Loucy (cell line): ENCODE results near the gene FNTB.

Experiments used
- H2AFZ ChIP-seq: fragments of 200-600 bp; sonication (generic); 2 replicates; pipeline ENCODE4 v1.6.0; 2016; ENCODE audit warnings: antibody characterized with exemption, mild to moderate bottlenecking, low read length, moderate library complexity
- H3F3A ChIP-seq: fragments of 200-600 bp; 2 replicates; pipeline ENCODE4 v1.6.0; 2016; ENCODE audit warnings: antibody characterized with exemption, low read depth, mild to moderate bottlenecking
- H3K27me3 ChIP-seq: fragments of 200-600 bp; sonication (generic); 2 replicates; pipeline ENCODE4 v1.6.1; 2014; ENCODE audit warnings: low read length, mild to moderate bottlenecking; ENCODE audit not compliant: insufficient read depth, poor library complexity, severe bottlenecking
- H3K36me3 ChIP-seq: fragments of 200-600 bp; sonication (generic); 2 replicates; pipeline ENCODE4 v1.6.1; 2016; ENCODE audit warnings: low read length; ENCODE audit not compliant: insufficient read depth
- H3K4me1 ChIP-seq: fragments of 200-600 bp; sonication (generic); 2 replicates; pipeline ENCODE4 v1.5.1; 2014; ENCODE audit warnings: low read length, mild to moderate bottlenecking; ENCODE audit not compliant: insufficient read depth, poor library complexity, severe bottlenecking
- H3K4me2 ChIP-seq: fragments of 200-600 bp; sonication (generic); 2 replicates; pipeline ENCODE4 v1.6.0; 2014; ENCODE audit warnings: antibody characterized with exemption, low read length, low read depth, mild to moderate bottlenecking; ENCODE audit not compliant: poor library complexity, severe bottlenecking
- H3K4me3 ChIP-seq: fragments of 200-600 bp; sonication (generic); 2 replicates; pipeline ENCODE4 v1.5.1; 2014; ENCODE audit warnings: low read length, mild to moderate bottlenecking, mixed read lengths; ENCODE audit not compliant: poor library complexity, severe bottlenecking
- H3K79me2 ChIP-seq: fragments of 200-600 bp; sonication (generic); 2 replicates; pipeline ENCODE4 v1.6.1; 2014; ENCODE audit warnings: low read length; ENCODE audit not compliant: insufficient read depth
- H3K9ac ChIP-seq: fragments of 200-600 bp; sonication (generic); 2 replicates; pipeline ENCODE4 v1.6.0; 2014; ENCODE audit warnings: mild to moderate bottlenecking, low read depth, low read length, moderate library complexity; ENCODE audit not compliant: poor library complexity, severe bottlenecking
- H3K9me2 ChIP-seq: fragments of 200-600 bp; sonication (generic); replicated peaks from 2 replicates; pipeline ENCODE4 v1.6.1; 2016; ENCODE audit warnings: low read depth, low read length, mixed read lengths
- H3K9me3 ChIP-seq: fragments of 200-600 bp; sonication (generic); 2 replicates; pipeline ENCODE4 v1.6.1; 2014; ENCODE audit warnings: mild to moderate bottlenecking, antibody characterized with exemption, low read length, low read depth; ENCODE audit not compliant: insufficient read depth
- H4K20me1 ChIP-seq: fragments of 200-600 bp; sonication (generic); 2 replicates; pipeline ENCODE4 v1.6.0; 2014; ENCODE audit warnings: antibody characterized with exemption, low read length, mild to moderate bottlenecking; ENCODE audit not compliant: insufficient read depth, poor library complexity, severe bottlenecking
- CTCF ChIP-seq: fragments of 200-600 bp; sonication (generic); conservative IDR thresholded peaks from 2 replicates; pipeline ENCODE4 v1.5.1; 2014; ENCODE audit warnings: mild to moderate bottlenecking, antibody characterized with exemption, low read length
- EZH2phosphoT487 ChIP-seq: fragments of 200-600 bp; IDR thresholded peaks from 2 replicates; pipeline ENCODE4 v1.6.1; 2018; ENCODE audit warnings: antibody characterized with exemption, mild to moderate bottlenecking, moderate library complexity, borderline replicate concordance

The FNTB gene

GRCh38 chr14:65012353-65012752 is 25.7 kb downstream of the FNTB start:
- Histone ChIP-seq H3K4me3 (no peak overlapping the region), H3K4me1 (no peaks in the 10 kb centered on the region), H3K27me3 (no peaks in the 10 kb centered on the region), H3K9me2 (no peaks in the 10 kb centered on the region), H3F3A (no peaks in the 10 kb centered on the region), H4K20me1 (no peaks in the 10 kb centered on the region), H2AFZ (no peak overlapping the region), H3K4me2 (no peak overlapping the region), H3K9ac (no peak overlapping the region), H3K9me3 (no peaks in the 10 kb centered on the region), H3K36me3 (peaks cover 94% of the 10 kb centered on the region; the same call in 1 of the 2 replicates), H3K79me2 (no peaks in the 10 kb centered on the region)
- TF ChIP-seq EZH2phosphoT487 (no peak), CTCF (no peak)

DNA sequence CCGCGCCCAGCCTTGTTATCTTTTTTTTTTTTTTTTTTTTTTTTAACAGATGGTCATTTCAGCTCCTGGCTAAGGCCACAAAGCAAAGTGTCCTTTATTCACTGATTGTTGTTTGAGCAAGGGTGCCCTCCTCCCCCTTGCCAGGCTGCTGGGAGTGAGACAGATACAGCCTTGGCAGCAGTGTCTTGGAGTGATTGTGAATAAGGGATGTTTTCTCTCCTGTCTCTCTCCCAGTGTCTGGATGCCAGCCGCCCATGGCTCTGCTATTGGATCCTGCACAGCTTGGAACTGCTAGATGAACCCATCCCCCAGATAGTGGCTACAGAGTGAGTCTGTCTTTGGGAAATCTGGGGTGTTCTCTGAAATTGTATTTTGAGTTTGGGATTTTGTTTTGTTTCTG is 28.7 kb downstream of the FNTB start:
- Histone ChIP-seq H3K9me2 (no peaks in the 10 kb centered on the region), H3K79me2 (no peaks in the 10 kb centered on the region), H3K4me2 (no peak overlapping the region), H3F3A (no peaks in the 10 kb centered on the region), H3K4me3 (no peak overlapping the region), H4K20me1 (no peaks in the 10 kb centered on the region), H3K36me3 (peaks cover 65% of the 10 kb centered on the region; the same call in 1 of the 2 replicates), H3K4me1 (peaks cover 4% of the 10 kb centered on the region), H3K9me3 (no peaks in the 10 kb centered on the region), H3K9ac (no peak overlapping the region), H2AFZ (no peak overlapping the region), H3K27me3 (no peaks in the 10 kb centered on the region)
- TF ChIP-seq EZH2phosphoT487 (no peak), CTCF (no peak)

GRCh38 chr14:65016471-65016870 is 29.8 kb downstream of the FNTB start:
- no peaks in the 10 kb centered on the region for H3K9me3 ChIP-seq
- no peaks in the 10 kb centered on the region for H3F3A ChIP-seq
- H3K4me2 ChIP-seq, result no peak overlapping the region
- peaks cover 60% of the 10 kb centered on the region; the same call in 1 of the 2 replicates for H3K36me3 ChIP-seq
- no peak overlapping the region for H3K4me3 ChIP-seq
- peaks cover 4% of the 10 kb centered on the region for H3K4me1 ChIP-seq
- no peak overlapping the region for H2AFZ ChIP-seq
- no peaks in the 10 kb centered on the region for H3K27me3 ChIP-seq
- TF ChIP-seq EZH2phosphoT487, result no peak
- TF ChIP-seq CTCF, result no peak
- H3K9me2 ChIP-seq, result no peaks in the 10 kb centered on the region
- H3K9ac ChIP-seq, result no peak overlapping the region
- no peaks in the 10 kb centered on the region for H3K79me2 ChIP-seq
- no peaks in the 10 kb centered on the region for H4K20me1 ChIP-seq
